Activated T-helper 1 cell treated with Interleukin-2 at 50 U/mL for 16 hours (primary cell): ENCODE measurements around the gene BDH2.
A peak's percentile ranks its signal among the peaks of the same experiment; 100 is the strongest.

Experiments used
- DNase-seq: peaks from one replicate; pipeline ENCODE4 v3.0.0-alpha.2; 2020; ENCODE audit warnings: low read depth

The BDH2 gene

GRCh38 chr4:103085555-103086196 lies 14.0 kb downstream of the BDH2 start:
- no peak for DNase-seq

DNA sequence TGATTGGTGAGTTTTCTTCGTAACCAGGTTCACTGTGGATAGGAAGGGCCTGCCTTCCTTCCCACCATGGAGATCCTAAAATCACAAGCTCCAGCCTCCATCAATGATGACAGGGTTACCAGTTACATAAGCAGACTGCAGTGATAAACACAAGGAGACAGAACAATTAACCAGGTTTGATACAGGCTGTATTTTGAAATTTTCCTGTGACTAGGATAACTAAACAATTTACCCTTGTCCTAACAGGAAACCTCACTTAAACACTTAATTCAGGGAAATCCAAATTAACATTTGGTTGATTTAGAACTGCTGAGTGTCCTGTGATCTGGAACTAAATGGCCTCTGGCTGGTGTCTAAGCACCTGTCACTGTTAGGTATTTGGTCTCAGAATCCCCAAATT lies 20.0 kb downstream of the BDH2 start:
- DNase-seq = no peak

DNA sequence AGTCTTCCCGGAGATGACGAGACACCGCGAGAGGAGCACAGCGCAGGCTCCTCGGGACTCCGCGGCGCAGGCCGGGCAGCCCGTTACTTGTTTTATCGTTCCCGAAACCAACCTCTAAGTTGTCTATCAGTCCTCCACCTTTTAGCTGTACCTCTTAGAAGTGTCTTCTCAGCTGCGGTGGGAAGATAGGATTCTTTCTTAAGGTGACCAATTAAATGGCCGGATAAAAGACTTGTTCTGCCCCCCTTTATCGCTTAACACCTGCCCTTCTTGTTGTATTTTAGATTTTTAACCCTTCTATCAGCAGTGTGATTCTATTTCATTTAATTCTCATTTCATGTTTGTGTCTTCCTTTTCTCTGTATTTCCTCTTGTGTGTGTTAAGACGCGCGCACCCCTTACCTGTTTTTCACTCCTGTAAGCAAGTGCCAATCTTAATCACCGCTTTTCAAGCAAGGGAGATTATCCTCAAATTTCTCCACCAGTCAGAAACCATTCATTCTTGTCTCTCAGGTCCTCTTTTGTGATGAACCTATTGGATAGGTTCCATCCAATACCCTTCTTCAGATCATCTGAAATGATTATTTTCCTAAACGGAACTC lies 22.8 kb downstream of the BDH2 start, which contains the start of gene SLC9B2:
SLC9B2 (minus strand) TSS at position 15 of the 601 bp plus-strand sequence. CDS start 9,211 bp downstream, outside the sequence.
- no peak for DNase-seq

GRCh38 chr4:103075894-103076746 lies 23.5 kb downstream of the BDH2 start:
- peak; percentile 43 for DNase-seq

DNA sequence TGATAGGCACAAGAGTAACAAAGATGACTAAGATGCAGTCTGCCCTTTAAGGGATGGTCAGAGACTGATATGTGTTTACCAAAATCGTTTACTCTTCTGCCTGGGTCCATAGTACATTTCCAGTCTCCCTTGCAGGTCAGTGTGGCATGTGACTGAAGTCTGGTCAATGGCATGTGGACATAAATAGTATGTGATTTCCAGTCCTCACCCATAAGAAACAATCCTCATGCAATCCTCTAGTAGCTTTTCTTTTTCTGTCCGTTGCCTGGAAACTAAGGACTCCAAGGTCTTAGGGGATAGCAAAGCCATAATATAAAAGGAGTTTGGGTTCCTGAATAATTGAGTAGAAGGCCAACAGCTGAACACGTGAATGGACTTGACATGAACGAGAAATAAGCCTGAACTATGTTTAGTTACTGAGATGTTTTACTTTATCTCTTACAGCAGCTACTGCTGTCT lies 24.2 kb downstream of the BDH2 start:
- DNase-seq = no peak

GRCh38 chr4:103074744-103075434 lies 24.7 kb downstream of the BDH2 start:
- DNase-seq = no peak

DNA sequence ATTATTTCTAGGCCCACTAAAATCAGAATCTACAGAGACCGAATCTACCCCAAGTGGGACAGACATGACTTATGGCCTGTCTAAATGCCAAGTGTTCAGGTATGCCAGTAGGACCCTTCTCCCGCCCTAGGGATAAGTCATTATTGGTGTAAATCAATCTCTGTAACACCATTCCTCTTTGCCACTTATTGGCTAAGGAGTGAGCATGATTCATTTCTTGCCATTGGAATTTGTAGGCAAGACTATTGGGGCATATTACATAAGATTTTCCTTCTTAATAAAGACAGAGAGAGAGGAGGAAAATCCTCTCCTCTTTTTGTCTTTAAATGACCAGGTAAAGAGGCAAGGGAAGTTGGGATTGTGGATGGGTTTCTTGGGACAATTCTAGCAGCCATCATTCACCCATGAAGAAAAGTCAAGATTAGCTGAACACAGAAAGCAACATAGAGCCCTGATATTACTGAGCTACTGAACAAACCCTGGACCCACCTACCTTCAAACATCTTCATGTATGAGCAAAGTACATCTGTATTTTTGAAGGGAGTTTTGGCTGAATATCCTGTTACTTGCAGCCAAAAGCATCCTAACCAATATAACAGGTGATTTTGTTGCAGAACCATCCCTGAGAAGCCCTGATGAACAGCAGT lies 25.7 kb downstream of the BDH2 start:
- no peak for DNase-seq

- no peak for DNase-seq
Measured at GRCh38 chr4:103067841-103068547, 31.6 kb downstream of the BDH2 start.

DNA sequence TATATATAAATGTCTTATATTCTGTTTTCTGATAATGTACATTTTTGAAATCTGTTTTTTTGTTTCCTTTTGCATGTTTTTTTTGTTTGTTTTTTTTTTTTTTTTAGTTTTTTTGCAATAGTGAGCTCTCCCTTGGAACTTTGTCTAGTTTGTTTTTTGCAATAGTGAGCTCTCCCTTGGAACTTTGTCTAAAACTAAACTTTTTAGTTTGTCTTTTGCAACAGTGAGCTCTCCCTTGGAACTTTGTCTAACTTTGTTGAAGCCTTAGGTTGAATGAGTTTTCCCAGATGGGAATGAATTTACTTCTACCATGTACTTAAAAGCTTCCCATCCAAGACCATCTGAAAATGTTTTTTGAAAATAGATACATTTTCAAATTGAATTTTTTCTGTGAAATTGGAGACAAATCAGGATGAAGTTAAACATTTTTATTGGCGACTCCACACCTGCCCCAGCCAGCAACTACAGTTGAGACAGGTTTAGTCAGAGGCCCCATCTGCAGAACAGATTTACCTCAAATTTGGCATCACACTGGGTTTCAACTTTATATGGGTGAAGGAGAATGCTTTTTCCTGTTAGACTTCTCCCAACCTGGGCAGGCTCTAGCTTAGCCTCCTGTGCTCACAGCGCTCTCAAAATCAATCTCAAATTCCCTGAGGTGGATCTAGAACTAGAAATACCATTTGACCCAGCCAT lies 39.0 kb downstream of the BDH2 start:
- no peak for DNase-seq

- DNase-seq = no peak
Measured at GRCh38 chr4:103054030-103054429, 45.6 kb downstream of the BDH2 start.

DNA sequence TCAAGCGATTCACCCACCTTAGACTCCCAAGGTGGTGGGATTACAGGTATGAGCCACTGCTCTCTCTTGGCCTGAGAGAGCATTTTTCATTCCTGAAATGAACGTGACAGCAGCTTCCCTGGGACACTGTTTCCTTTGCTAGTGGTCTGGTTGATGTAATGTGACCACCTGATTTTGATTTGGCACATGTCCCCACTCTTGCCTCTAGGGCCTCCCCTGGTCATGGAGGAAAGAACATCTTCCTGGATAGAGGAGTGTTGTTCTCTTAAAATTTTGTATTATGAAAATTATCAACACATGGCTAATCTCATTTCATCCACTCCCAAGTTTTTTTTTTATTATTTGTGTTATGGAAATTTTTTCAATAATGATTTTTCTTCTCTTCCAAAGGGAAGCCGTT lies 46.9 kb downstream of the BDH2 start:
- DNase-seq = no peak

DNA sequence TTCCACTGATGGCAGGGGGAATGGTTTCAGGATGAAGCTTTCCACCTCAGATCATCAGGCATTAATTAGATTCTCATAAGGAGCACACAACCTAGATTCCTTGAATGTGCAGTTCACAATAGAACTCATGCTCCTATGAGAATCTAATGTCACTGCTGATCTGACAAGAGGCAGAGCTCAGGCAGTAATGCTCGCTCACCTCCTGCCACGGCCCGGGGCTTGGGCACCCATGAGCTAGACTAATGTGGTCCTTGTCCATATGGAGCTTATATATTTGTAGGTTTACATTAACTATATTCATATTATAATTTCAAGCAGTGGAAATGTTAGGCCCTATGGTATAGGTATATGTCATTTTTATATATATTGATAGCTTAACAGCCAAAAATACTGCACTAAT lies 47.5 kb downstream of the BDH2 start:
- DNase-seq = no peak

- DNase-seq = no peak
Measured at GRCh38 chr4:103050736-103051436, 48.7 kb downstream of the BDH2 start.

- no peak for DNase-seq
Measured at GRCh38 chr4:103046416-103047290, 53.0 kb downstream of the BDH2 start.

DNA sequence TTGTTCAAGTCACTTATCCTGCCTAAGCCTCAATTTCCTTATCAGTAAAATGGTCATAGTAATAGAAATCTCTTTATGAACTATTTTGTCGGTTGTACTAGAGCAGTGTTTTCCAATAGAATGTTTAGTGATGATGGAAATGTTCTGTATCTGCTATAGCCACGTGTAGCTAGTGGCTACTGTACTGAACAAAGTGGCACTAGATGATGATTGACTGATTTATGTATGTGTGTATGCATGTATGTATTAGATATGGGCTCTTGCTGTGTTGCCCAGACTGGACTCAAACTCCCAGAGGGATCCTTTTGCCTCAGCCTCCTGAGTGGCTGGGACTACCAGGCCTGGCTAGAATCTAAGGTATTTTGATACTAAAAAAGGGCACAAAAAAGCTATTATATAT lies 55.5 kb downstream of the BDH2 start:
- DNase-seq = no peak

GRCh38 chr4:103036169-103036568 lies 63.5 kb downstream of the BDH2 start:
- no peak for DNase-seq

DNA sequence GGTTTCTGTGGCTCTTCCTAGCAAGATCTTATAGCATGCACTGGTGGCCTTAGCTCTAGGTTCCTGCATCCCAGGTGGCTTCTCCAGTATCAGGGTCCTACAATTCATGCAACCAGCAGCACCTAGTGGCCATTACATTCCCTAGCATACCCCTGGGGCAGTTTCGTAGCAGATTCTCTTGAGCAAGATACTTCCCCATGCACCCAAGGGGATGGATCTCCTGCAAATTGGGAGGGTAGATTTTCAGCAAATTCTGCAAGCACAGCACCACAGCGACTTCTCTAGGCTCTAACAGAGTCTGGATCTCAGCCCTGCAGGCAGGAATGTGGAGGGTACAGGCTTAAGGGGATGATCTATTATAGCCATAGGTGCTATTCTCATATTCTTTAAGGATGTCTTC lies 67.1 kb downstream of the BDH2 start:
- no peak for DNase-seq

DNA sequence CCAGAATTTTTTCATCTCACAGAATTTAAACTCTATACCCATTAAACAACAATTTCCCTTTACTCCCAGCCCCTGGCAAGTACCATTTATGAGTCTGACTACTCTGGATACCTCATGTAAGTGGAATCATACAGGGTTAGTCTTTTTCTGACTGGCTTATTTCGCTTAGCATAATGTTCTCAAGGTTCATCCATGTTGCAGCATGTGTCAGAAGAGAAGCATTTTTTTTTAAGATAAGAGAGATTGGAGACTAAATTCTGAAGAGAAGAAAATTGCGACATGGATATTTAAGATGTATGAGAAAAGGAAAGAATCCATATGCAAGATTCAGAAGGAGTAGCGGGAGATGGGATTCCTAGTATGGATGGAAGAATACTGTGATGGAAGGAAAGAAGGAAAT lies 68.8 kb downstream of the BDH2 start:
- DNase-seq = no peak

GRCh38 chr4:103029300-103029699 lies 70.3 kb downstream of the BDH2 start:
- DNase-seq = no peak
